Measurements from ENCODE around the gene ARRDC4. TPM values are rescaled to one million over a fixed set of nuclear protein-coding genes. Genes with fewer than 3 reads are reported as not detected.

The ARRDC4 gene
- total and polyA plus RNA-seq, 9 of the 15 experiments (the other 6 are each of a cell fraction or from before 2014, with no cell fraction given) = 4.3 to 16.1 (median 14.4) TPM

DNA sequence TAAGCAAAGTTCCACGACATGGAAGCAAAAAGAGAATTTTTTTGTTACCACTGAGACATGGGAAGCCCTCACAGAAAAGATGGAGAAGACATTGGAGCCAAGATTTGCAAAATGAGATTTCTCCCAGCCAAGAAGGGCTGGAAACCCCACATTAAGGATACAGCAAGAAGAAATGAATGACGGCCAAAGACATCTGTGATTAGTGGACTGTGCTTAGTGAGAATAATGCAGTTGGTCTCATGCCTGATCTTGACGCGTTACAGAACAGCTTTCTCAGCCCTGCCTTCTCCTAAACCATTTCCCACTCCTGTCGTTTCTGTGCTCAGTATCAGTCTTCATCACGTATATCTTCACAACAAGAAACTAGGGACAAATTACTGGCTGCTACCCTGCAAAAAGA, 45.8 kb upstream of the ARRDC4 start (continued):
- TF ChIP-seq, protein P1, sequence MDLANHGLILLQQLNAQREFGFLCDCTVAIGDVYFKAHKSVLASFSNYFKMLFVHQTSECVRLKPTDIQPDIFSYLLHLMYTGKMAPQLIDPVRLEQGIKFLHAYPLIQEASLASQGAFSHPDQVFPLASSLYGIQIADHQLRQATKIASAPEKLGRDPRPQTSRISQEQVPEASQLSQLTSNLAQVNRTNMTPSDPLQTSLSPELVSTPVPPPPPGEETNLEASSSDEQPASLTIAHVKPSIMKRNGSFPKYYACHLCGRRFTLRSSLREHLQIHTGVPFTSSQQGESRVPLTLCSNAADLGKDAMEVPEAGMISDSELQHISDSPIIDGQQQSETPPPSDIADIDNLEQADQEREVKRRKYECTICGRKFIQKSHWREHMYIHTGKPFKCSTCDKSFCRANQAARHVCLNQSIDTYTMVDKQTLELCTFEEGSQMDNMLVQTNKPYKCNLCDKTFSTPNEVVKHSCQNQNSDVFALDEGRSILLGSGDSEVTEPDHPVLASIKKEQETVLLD (IDR thresholded peaks at IDR 0.05) = no peak

DNA sequence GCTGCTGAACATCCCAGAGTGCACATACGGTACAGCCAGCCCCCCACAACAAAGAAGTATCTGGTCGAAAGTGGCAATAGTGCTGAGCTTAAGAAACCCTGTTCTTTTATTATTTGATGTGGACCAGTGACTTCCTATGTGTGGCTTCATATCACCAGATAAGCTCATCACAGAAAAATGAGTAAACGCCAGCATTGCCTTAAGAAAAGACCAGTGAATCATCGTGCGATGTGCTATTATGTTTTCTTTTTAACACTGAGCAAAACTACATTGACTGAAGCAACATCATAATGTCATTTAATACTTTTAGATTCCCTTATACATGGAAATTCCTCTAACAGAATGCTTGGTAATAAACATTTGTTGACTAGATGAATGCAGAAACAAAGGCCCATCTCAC, 45.2 kb upstream of the ARRDC4 start:
- Histone ChIP-seq H3K9ac (ENCODE audit: insufficient read depth in 1 of 2, low read depth in 2 of 2, low read length in 2 of 2) (no peak overlapping the region), H3K79me2 (ENCODE audit: control insufficient read depth, insufficient read depth, low read length) (no peaks in the 10 kb centered on the region), H3K27ac (ENCODE audit: extremely low read depth, low read depth, low read length) (no peak overlapping the region), H3K4me2 (ENCODE audit: insufficient read depth, low read length) (no peak overlapping the region), H3K4me3 (no peak overlapping the region), H3K9me3 (replicated peaks; ENCODE audit: control insufficient read depth, insufficient read depth, low read depth, low read length) (no peaks in the 10 kb centered on the region), H2AFZ (ENCODE audit: low read depth, low read length) (no peak overlapping the region), H4K20me1 (replicated peaks; ENCODE audit: control insufficient read depth, insufficient read depth, low read length) (no peaks in the 10 kb centered on the region), H3K4me1 (replicated peaks in 1 of 2; ENCODE audit: control insufficient read depth in 2 of 2, insufficient read depth in 2 of 2, low read length in 2 of 2) (no peaks in the 10 kb centered on the region), H3K36me3 (ENCODE audit: control insufficient read depth, insufficient read depth, low read length) (no peaks in the 10 kb centered on the region), H3K9me1 (ENCODE audit: control insufficient read depth, insufficient read depth, low read length) (no peaks in the 10 kb centered on the region), H3K27me3 (ENCODE audit: control insufficient read depth in 2 of 2, insufficient read depth in 2 of 2, low read length in 2 of 2) (peaks cover 4 to 8% of the 10 kb centered on the region in 2 experiments; a peak in 3 of 5 replicates)
- TF ChIP-seq BDP1 (IDR thresholded peaks at IDR 0.05; ENCODE audit: insufficient read depth, insufficient read length) (no peak), FOXJ3 (CRISPR knock-in tag; IDR thresholded peaks at IDR 0.05) (no peak)
- TF ChIP-seq, protein P2, sequence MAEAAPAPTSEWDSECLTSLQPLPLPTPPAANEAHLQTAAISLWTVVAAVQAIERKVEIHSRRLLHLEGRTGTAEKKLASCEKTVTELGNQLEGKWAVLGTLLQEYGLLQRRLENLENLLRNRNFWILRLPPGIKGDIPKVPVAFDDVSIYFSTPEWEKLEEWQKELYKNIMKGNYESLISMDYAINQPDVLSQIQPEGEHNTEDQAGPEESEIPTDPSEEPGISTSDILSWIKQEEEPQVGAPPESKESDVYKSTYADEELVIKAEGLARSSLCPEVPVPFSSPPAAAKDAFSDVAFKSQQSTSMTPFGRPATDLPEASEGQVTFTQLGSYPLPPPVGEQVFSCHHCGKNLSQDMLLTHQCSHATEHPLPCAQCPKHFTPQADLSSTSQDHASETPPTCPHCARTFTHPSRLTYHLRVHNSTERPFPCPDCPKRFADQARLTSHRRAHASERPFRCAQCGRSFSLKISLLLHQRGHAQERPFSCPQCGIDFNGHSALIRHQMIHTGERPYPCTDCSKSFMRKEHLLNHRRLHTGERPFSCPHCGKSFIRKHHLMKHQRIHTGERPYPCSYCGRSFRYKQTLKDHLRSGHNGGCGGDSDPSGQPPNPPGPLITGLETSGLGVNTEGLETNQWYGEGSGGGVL (CRISPR knock-in tag; IDR thresholded peaks at IDR 0.05) = no peak
- intact Hi-C loops (cut with micrococcal nuclease) = no loop called here
- DNase-seq (ENCODE audit: extremely low read depth in 1 of 4, low spot score in 3 of 4) = no peak
- WGBS (ENCODE audit: insufficient coverage, low coverage, missing lambda C conversion rate) = 0% methylated on average over 5 of the region's 5 CpGs
- no peak for FAIRE-seq
- BruUV-seq (replicated peaks) = no TSS peak
- POLR2A ChIA-PET = no interaction called here
- CTCF ChIA-PET (ENCODE audit: low intra/inter-chr PET ratio) = no interaction called here
- in situ Hi-C loops (cut with MboI) = loop anchor here (25.0 kb wide), 1 partner anchor 372 kb away; no protein-coding TSS in a partner anchor
- ATAC-seq = no peak
